Gastroesophageal sphincter (tissue), 3 donors: ENCODE measurements around the gene CTDSPL2.
A peak's percentile ranks its signal among the peaks of the same experiment; 100 is the strongest.

Experiments
- CTCF ChIP-seq, 4 experiments: fragments of 200-600 bp in 2 of 4; fragments of 450-650 bp in 2 of 4; sonication (generic) in 1 of 4; IDR thresholded peaks; one replicate each; pipeline ENCODE4 v1.5.1; 2017 to 2019; ENCODE audit warnings: antibody characterized with exemption in 4 of 4, mild to moderate bottlenecking in 2 of 4, moderate library complexity in 2 of 4
- POLR2AphosphoS5 ChIP-seq: sonication (generic); formaldehyde crosslinking; IDR thresholded peaks from one replicate; pipeline ENCODE4 v1.6.1; 2017; ENCODE audit warnings: antibody characterized with exemption

- TF ChIP-seq CTCF (IDR thresholded peaks at IDR 0.05) (peak in 1 of 4 experiments; percentile 26), POLR2AphosphoS5 (no peak)
Observed at GRCh38 chr15:44545913-44546802, 118.7 kb downstream of the CTDSPL2 start.
